ENCODE data around the gene CREG1.

The CREG1 gene

DNA sequence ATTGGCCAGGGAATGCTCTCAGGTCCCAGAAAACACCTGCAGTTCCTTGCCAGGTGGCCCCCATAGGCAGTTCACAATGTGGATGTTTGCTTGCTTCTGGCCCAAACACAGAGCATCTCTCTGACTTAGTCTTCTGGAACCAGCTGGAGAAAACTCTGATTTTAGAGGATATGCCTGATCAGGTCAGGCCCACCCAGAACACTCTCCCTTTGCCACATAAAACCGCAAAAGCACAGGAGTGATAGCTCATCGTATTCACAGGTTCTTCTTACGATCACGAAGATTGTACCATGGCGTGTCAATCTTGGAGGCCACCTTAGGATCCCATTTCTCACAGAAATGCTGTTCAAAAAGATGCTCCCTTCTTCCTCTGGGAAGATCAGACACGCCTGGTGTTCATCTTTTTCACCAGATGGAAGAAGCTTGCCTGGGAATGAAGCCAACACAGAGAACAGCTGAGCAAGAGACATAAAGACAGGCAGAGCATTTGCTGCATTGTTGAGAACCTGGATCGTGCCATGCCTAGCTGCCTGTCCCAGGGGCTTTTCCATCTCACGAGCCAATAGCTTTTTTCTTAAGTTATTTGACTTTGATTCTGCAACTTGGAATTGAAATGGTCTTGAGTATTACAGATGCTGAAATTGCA lies 23.6 kb downstream of the CREG1 start:
- no peak for DNase-seq (ENCODE audit: low read depth)

DNA sequence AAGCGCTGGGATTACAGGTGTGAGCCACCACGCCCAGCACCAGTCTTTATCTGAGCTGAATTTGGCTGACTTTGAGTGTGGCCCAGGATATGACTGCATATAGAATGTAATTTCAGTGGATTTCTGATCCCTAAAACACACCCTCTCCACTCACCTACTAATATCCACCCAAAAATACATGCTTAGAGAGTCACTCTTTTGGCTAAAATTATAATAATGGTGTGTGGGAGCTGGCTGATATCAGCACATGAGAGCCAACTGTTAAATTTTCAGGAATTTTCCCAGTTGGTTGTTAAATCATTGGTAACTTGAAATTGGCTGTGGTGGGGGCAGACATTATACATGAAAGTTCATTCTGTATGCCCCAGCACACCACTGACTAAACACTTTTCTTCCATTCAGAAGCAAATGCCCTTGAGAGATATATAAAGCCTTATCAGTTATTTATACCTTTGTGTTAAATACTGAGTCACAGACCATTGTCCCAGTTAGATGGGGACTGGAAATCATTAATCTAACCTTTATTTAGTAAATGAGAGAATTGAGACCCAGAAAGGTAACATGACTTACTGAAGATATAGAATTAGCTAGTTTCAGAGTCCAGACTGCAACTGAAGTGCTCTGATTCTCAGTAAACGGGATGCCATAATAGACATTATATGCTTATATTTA lies 25.4 kb downstream of the CREG1 start:
- no peak for DNase-seq (ENCODE audit: low read depth)

DNA sequence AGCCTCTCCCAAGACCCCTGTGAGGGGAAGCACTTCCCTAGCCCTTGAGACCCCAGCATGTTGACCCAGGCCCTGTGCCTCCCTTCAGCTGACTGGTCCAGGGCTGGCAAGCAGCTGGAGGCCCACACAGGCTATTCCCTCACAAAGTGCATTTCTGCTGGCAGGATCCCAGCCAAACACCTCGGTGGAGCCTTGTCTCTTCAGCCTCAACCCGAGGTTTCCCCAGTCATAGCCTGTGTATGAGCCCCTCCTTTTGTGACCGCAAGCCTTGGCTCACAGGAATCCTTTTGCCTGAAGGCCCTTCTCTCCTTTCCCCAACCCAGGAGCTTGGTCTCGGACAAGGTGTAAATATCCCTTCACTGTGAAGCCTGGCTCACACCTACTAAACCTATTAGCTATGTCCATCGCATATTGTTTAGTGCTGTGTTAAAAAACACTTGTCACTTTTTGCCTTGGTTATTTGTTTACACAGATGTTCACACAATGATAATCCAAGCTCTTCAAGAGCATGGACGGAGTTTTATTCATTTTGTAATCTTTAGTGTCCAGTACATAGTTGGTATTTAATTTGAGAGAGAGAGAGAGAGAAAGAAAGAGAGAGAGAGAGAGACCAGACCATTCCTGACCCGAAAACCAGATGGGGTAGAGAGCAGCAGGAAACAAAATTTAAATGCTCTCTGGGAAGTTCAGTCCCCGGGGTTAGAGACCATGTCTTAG lies 26.7 kb downstream of the CREG1 start:
- DNase-seq (ENCODE audit: low read depth): no peak

GRCh38 chr1:167524651-167525050 lies 28.9 kb downstream of the CREG1 start:
- DNase-seq (ENCODE audit: low read depth): no peak

GRCh38 chr1:167522246-167522645 lies 31.3 kb downstream of the CREG1 start:
- no peak for DNase-seq (ENCODE audit: low read depth)

DNA sequence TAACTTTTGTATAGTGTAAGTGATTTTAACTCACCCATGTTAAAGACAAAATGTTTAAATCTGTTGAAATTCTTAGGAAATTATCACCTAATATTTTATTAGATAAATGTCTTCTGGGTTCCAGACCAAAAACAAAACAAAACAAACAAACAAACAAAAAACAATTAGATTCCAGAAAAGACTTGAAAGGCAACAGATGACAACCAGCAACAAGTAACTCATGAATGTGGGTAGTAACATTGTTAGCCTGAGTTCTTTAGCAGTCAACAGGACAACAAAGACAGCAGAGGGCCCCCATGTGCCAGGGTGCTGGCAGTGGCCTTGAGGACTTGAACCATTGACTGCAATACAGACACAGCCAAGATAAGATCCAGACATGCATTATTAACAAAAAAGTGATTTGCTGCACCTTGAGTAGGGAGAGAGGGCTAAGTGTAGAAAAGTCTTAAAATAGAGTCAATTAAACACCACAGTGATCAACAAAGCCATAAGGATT lies 32.8 kb downstream of the CREG1 start:
- DNase-seq (ENCODE audit: low read depth): no peak

GRCh38 chr1:167518331-167518700 lies 35.2 kb downstream of the CREG1 start, which contains the start of gene CD247:
TSS of gene CD247 (minus strand) at chr1:167518529. CDS start at chr1:167518465, 64 bp downstream.
- peak; percentile 65 for DNase-seq (ENCODE audit: low read depth)

- DNase-seq (ENCODE audit: low read depth): peak; percentile 79
Observed at GRCh38 chr1:167517535-167518330, 35.8 kb downstream of the CREG1 start.

DNA sequence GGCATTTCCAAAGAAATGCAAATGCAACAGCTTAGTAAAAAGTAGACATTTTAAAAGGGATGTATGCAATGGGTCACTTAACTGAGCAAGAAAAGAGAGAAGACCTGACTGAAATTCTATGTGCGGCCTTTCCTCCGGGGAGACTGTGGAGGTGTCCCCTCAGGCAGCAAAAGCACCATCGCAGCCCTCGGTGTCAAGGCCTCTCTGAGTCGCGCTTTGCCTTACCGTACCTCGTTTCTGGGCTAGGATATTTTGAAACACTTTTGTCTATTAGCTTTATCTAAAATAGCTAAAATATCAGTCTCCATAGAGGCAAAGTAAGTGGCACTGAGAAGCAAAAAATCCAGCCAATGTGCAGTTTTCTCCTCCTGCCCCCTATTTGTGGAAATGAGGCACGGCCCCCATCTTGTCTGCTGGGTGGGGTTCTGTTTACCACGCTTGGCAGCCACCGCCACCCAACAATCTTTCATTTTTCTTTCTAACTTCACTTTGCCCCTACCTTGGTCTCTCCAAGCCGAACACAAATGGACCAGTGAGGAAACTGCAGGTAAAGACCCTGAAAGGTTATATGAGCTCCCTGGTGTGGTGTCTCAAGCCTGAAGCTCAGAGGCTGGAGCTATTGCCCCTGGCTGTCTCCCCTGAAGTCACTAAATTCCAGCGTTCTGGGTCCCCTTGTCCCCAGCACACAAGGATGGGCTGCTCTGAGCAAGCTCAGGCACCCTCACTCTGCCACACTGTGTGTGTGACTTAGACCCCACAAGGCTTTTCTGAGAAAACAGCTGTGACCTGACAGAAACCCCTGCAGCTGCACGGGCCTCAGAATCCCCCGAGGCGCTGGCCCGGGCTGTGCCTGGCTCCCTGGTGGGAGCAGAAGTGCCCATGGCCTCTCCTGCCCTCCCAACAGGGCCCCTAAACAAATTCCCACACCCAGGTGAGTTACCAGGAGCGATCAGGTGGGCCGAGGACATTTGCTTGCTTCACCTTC lies 36.9 kb downstream of the CREG1 start:
- no peak for DNase-seq (ENCODE audit: low read depth)

GRCh38 chr1:167515893-167516321 lies 37.7 kb downstream of the CREG1 start:
- DNase-seq (ENCODE audit: low read depth): no peak

- DNase-seq (ENCODE audit: low read depth): no peak
Observed at GRCh38 chr1:167515461-167515860, 38.1 kb downstream of the CREG1 start.

GRCh38 chr1:167514288-167514687 lies 39.3 kb downstream of the CREG1 start:
- no peak for DNase-seq (ENCODE audit: low read depth)

- no peak for DNase-seq (ENCODE audit: low read depth)
Observed at GRCh38 chr1:167512046-167512654, 41.4 kb downstream of the CREG1 start.

- DNase-seq (ENCODE audit: low read depth): no peak
Observed at GRCh38 chr1:167511374-167511986, 42.1 kb downstream of the CREG1 start.

DNA sequence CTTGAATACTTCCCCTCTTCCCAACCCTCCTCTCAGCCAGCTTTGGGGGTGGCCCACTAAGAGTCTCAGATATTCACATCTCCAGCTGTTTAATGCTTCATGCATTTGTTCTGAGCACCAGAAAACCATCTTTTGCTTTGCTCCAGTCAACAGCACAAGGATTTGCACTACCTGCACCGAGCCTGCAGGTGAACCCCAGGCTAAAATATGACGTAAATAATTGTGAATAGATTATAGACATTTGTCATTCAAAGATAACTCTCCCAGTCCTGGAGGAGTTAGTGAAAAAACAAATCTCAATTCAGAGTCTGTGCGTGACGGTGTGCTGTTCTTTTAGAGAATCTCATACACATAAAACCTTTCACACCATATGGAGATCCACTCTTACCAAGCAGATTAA lies 42.7 kb downstream of the CREG1 start:
- no peak for DNase-seq (ENCODE audit: low read depth)

DNA sequence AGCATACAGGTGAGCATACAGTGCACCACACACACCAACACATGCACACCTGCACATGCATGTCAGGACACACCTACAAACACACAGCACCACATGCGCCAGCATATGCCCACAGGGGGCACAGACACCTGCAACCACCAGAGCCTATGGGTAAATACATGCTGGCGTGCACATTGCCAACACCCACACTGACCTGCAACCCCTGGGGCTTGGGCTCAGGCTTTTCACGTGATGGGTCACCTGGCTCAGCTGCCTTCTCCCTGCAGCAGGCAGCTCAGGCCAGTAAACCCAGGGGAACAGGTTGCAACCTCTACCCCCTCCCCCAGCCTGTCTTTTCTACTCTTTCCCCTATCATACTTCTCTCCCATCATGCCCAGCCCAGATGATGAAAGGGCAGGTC lies 43.3 kb downstream of the CREG1 start:
- DNase-seq (ENCODE audit: low read depth): no peak

- no peak for DNase-seq (ENCODE audit: low read depth)
Observed at GRCh38 chr1:167509587-167509986, 44.0 kb downstream of the CREG1 start.

DNA sequence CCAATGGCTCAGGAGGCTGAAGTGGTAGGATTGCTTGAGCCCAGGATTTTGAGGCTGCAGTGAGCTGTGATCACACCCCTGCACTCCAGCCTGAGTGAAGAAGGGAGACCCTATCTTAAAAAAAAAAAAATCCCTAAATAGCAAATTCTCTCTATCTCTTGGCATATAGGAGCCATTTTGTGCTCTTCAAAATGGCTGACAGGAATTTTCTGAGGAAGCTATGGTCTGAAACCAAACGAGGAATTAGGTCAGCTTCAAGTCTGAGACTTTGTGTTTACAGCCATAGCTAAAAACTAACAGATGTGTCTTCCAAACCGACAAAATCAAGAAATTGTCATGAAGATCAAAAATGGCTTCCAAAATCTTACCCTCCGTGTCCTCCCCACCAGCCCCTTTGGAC lies 45.8 kb downstream of the CREG1 start:
- DNase-seq (ENCODE audit: low read depth): no peak

DNA sequence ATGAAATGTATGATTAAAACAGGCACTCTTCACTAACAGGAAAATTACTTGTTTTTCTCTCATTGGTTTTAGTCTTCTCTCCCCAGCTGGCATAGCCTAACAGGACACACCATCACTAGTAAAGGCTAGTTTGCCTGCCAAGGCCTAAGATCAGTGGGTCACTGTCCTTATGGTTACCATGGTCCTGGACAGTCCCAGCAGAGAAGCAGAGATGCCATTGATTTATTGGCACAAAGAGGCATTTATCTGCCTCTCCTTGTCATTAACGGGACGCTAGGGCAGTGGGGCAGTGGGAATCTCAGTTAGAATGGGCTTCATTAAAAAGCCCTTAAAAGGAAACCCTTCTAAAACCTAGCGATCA lies 49.1 kb downstream of the CREG1 start:
- DNase-seq (ENCODE audit: low read depth): no peak
